KOPT-K1 (cell line): Measurements from ENCODE around the gene IGF2BP2.
"Not testable (repeated sequence)": the region's sequence is repeated elsewhere in the genome, so short reads cannot be mapped to it uniquely, and the experiment has no call there.

Experiments
- H3K27ac ChIP-seq: fragments of 200-600 bp; sonication (generic); 2 replicates; pipeline ENCODE4 v1.5.1; 2016; ENCODE audit warnings: antibody characterized with exemption, mild to moderate bottlenecking, low read depth, low read length; ENCODE audit not compliant: poor library complexity, severe bottlenecking
- H3K36me3 ChIP-seq: fragments of 200-600 bp; sonication (generic); 2 replicates; pipeline ENCODE4 v1.5.1; 2017; ENCODE audit warnings: antibody characterized with exemption, mild to moderate bottlenecking, low read length, moderate library complexity; ENCODE audit not compliant: insufficient read depth
- H3K9me3 ChIP-seq: fragments of 200-600 bp; sonication (generic); 2 replicates; pipeline ENCODE4 v1.5.1; 2017; ENCODE audit warnings: antibody characterized with exemption, low read length, mild to moderate bottlenecking; ENCODE audit not compliant: insufficient read depth, poor library complexity, severe bottlenecking

The IGF2BP2 gene

DNA sequence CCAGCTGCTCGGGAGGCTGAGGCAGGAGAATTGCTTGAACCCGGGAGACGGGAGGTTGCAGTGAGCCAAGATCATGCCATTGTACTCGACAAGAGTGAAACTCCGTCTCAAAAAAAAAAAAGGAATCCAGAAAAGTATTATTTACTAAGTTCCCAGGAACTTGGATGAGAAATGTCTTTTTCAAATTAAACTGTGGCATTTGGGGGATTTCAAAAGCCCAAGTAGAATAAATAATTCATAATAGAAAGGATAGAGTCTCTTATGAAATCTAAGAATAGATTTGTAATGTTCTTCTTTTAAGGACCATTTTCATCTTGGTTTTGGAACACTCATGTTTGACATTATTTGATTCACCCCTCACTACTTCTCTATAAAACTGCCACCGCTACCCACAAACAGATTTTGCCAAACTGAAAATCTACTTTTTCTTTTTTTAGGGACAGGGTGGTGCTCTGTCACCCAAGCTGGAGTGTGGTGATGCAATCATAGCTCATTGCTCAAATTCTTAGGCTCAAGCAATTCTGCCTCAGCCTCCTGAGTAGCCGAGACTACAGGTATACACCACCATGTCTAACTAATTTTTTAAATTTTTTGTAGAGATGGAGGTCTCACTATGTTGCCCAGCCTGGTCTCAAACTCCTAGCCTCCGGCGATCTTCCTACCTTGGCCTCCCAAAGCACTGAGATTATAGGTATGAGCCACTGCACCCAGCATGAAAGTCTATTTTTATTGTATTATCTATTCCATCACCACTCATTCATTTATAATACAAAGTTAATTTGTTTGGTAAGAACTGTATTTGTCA is 139.4 kb downstream of the IGF2BP2 start:
- Histone ChIP-seq H3K9me3 (no peaks in the 10 kb centered on the region), H3K27ac (no peak overlapping the region), H3K36me3 (no peaks in the 10 kb centered on the region)

DNA sequence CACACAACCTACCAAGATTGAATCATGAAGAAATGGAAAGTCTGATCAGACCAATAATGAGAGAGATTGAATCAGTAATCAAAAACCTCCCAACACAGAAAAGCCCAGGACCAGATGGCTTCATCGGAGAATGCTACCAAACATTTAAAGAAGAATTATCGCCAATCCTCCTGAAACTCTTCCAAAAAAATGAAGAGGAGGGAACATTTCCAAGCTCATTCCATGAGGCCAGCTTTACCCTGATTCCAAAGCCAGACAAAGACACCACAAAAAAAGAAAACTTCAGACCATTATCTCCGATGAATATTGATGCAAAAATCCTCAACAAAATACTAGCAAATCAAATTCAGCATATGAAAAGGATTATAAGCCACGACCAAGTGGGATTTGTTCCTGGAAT is 144.6 kb downstream of the IGF2BP2 start:
- Histone ChIP-seq H3K36me3 (no peaks in the 10 kb centered on the region), H3K27ac (no peak overlapping the region), H3K9me3 (no peaks in the 10 kb centered on the region)

DNA sequence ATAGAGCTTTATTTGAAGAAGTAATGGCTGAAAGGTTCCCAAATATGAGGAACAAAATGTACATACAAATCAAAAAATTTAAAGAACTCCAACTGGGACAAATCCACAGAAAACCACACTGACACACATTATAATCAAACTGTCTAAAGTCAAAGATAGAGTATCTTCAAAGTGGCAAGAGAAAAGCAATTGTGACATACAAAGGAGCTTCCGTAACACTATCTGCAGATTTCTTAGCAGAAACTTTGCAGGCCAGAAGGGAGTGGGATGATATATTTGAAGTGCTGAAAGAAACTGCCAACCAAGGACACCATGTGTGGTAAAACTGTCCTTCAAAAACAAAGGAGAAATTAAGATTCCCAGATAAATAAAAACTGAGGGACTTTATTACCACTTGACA is 146.8 kb downstream of the IGF2BP2 start:
- Histone ChIP-seq H3K9me3 (no peaks in the 10 kb centered on the region), H3K36me3 (no peaks in the 10 kb centered on the region), H3K27ac (no peak overlapping the region)

DNA sequence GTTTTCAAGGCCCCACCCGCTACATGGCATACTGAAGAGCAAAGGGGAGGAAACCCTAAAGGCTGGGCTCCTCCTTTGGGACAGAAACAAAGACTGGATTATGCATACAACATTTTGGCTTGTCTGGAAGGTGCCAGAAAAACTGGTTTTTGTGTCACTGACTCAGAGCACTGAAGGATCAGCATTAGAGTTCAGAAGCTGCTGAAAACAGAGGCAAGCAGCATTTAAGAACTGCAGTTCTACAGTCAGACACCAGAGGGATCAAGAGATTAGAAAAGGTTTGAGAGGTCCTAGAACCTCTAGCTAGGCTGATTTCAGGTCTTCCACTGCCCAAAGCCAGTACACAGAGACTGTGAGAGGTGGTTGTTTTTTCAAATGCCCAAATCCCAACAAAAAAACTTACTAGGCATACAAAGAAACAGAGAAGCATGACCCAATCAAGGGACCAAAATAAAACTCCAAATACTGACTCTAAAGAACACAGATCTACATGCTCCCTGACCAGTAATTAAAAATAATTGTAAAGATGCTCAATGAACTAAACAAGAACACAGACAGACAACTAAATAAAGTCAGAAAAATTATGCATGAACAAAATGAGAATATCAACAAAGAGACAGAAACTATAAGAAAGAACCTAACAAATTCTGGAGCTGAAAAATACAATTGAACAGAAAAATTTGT is 147.6 kb downstream of the IGF2BP2 start:
- Histone ChIP-seq H3K9me3 (no peaks in the 10 kb centered on the region), H3K27ac (no peak overlapping the region), H3K36me3 (no peaks in the 10 kb centered on the region)

DNA sequence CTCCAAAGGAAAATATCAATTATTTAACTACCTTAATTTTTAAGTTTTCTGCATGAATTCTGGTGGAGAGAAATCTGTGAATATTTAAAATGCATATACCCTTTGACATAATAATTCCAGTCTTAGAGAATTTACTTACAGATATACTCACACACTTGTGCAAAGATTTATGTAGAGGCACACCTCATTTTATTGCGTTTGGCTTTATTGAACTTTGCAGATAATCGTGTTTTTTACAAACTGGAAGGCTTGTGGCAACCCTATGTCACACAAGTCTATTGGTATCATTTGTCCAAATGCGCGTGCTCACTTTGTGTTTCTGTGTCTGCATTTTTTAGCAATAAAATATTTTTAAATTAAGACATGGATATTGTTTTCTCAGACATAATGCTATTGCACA is 157.3 kb downstream of the IGF2BP2 start:
- Histone ChIP-seq H3K27ac (no peak overlapping the region), H3K36me3 (no peaks in the 10 kb centered on the region)

DNA sequence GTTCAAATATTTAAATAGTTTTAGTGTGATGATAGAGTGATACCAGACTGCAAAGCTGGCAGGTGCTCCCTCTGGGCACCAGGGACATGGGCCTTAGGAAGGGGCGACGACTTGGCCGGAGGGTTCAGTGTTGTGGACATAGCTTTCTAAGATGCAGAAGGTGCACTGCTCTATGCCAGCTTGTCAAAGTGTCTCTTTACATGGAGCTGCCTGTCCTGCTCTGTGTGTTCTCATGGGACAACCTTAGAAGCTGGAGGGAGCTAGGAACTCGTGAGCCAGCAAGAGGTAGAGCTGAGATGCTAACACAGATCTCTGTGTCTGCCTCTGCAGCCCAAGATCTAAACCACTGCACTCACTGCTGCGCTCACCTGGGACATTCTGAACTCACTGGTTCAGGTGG is 160.9 kb downstream of the IGF2BP2 start:
- Histone ChIP-seq H3K36me3 (no peaks in the 10 kb centered on the region), H3K9me3 (no peaks in the 10 kb centered on the region), H3K27ac (no peak overlapping the region)

More for the DNA sequence above, 157.3 kb downstream of the IGF2BP2 start:
- no peaks in the 10 kb centered on the region for H3K9me3 ChIP-seq

DNA sequence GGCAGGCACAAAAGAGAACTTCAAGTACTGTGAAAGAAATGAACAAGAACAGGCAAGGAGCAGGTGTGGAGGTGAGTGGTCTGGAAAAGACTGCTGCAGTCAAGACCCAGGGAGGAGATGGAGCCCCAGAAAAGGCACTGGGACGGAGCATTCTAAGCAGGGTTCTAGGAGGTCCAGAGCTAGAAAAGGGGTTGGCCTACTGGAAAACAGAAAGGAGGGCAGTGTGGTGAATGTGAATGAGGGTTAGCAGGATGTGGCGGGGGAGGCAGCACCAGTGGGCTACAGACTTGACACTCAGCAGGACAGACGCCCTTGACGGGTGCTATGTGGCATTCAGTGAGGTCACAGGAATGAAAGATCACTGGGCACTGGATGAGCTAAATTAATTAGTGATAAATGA is 163.1 kb downstream of the IGF2BP2 start:
- Histone ChIP-seq H3K9me3 (no peaks in the 10 kb centered on the region), H3K36me3 (no peaks in the 10 kb centered on the region), H3K27ac (no peak overlapping the region)

DNA sequence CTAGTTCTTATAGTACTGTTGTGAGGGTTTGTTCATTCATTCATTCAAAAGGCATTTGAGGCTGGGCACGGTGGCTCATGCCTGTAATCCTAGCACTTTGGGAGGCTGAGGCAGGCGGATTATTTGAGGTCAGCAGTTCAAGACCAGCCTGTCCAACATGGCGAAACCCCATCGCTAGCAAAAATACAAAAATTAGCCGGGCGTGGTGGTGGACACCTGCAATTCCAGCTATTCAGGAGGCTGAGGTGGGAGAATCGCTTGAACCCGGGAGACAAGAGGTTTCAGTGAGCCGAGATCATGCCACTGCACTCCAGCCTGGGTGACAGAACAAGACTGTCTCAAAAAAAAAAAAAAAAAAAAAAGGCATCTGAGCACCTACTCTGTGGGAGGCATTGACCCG is 163.5 kb downstream of the IGF2BP2 start:
- H3K36me3 ChIP-seq, H3K27ac ChIP-seq, H3K9me3 ChIP-seq: not testable (repeated sequence)

DNA sequence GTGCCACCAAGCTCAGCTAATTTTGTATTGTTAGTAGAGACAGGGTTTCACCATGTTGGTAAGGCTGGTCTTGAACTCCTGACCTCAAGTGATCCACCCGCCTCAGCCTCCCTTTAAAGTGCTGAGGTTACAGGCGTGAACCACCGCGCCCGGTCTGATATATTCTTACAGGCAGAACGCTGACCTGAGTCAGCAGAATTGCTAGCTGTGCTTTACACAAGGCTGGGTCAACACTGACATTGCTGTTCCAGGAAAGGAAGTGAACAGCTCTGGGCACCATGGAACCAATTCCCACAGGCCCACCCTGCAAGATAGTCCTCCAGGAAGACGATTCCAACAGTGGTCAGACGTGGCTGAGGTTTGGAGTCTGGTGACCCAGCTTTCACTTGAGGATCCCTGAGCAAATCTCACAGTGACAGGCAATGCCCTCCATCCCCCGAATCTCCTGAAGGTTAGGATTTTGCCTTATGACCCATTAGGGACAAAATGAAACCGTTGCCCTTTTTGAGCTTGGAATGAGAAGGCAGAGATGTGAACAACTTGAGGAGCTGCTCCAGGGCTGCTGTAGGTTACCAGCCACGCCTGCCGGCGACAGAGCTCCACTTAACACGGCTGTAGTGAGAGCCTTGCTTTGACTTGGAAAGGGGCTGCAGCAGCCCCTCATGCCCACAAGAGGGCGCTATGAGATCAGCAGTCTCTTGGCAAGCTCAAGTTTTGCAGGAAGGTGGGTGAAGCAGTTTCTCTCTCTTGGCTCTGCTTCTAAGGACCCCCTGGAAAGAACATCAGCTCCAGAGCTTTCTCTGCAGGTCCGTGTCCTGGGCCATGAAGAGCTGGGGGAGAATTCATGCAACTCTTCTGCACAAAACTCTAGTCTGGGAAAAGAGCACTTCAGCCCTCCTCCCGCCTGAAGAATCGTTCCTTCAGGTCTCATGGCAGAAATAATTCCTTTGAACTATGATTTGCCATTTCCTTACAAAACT is 164.6 kb downstream of the IGF2BP2 start:
- Histone ChIP-seq H3K36me3 (no peaks in the 10 kb centered on the region), H3K27ac (no peak overlapping the region), H3K9me3 (no peaks in the 10 kb centered on the region)

DNA sequence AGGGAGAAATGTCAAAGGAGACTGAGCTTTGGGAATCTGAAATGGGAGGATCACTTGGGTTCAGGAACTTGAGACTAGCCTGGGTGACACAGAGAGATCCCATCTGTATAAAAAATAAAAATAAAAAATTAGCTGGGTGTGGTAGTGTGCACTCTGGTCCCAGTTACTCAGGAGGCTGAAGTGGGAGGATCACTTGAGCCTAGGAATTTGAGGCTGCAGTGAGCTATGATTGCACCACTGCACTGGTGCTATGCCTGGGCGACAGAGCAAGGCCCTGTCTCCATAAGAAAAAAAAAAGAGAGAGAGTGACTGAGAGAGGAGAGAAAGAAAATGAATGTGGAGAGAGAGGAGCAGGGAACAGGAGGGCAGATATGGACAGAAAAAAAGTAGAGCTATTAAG is 165.9 kb downstream of the IGF2BP2 start:
- H3K36me3 ChIP-seq: no peaks in the 10 kb centered on the region
- H3K9me3 ChIP-seq: no peaks in the 10 kb centered on the region
- H3K27ac ChIP-seq: no peak overlapping the region

DNA sequence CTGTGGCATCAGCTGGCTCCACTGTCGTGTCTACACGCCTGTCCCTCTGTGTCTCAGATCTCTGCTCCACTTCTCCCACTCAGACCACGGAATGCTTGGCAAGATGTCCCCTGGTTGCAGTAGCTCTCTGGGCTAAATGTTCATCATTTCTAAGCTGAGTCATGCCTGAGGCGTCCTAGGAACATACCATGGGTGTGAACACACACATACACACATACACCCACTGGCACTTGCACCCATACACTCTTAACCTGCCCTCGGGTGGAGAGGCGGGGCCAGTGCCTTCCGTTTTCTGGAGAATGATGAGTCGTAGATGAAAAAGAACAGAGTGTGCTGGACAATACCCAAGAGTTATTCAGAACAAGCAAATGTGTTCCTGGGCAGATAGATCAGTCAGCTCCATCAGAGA is 166.3 kb downstream of the IGF2BP2 start:
- Histone ChIP-seq H3K9me3 (no peaks in the 10 kb centered on the region), H3K36me3 (no peaks in the 10 kb centered on the region), H3K27ac (no peak overlapping the region)

DNA sequence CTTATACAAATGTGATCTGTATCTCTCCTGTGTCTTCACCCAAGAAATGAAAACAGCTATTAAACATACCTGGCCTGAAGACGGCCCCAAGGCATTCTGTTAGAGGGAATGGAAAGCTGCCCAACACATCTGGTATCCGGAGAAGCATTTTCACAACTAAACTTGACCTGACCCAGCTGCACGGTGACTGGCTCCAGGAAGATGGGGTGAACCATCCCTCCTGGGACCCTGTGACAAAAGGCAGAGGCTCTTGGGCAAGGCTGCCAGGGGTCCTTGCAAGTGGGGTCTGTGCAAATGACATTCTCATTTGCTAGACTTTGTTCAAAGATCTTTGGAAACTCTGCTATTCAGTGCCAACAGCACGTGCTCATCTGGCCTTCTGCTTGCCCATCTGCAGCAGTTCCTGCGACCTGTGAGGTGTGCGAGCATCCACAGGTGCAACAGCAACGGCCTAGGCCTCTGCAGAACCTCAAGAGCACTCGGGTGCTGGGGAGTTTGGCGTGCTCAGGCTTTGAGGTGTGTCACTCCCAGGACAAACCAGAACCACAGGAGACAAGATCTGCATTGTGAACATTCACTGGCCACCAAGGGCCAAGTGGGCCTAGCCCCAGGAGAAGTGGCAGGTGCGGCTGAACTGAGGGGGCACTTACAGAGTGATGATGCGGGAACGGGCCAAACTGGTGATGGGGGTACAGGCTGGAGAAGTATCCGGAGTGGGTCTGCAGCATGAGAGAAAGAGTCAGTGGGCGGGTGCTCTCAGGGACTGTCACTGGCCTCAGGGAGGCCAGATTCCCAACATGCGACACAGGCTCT is 166.9 kb downstream of the IGF2BP2 start:
- Histone ChIP-seq H3K36me3 (no peaks in the 10 kb centered on the region), H3K9me3 (no peaks in the 10 kb centered on the region), H3K27ac (no peak overlapping the region)

DNA sequence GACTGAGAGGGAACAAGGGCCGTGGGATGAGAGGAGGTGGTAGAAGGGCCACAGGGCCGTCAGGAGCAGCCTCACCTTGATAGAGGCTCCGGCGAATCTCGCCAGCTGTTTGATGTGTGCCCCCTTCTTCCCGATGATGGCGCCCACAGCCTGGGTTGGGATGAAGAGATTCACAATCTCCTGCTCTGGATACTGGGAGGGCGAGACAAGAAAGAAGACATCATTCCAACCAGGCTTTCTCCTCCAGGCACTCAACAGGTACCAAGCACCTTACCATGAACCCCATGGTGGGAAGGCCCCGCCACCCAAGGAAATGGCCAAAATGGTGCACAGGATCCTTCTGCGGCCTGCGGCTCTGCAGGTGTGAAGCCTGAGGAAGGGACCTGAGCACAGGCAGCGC is 167.6 kb downstream of the IGF2BP2 start:
- Histone ChIP-seq H3K27ac (no peak overlapping the region), H3K36me3 (no peaks in the 10 kb centered on the region), H3K9me3 (no peaks in the 10 kb centered on the region)

DNA sequence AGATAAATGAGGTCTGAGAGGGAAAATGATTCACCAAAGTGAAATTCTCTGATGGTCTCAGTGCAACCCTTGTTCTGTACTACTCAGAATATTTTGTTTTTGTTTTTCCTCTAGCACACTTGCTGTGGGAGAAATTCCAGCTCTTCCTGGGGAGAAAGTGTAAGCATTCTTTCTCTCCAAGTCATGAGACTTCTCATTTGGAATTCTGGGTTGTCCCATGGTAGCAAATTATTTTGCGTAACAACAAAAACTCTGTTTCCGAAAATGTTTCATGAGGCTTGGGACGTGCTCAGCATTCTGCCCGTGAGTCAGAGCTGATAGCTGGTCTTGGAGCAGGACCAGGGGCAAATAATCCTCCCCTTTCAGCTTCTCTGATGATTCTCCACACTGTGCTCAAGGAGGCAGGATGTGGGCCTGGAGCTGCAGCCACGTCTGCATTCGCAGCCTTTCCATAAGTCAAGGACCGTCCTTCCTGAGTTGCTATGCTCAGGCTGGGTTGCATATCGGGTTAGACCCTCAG is 168.5 kb downstream of the IGF2BP2 start:
- H3K36me3 ChIP-seq: no peaks in the 10 kb centered on the region
- no peaks in the 10 kb centered on the region for H3K9me3 ChIP-seq
- H3K27ac ChIP-seq: no peak overlapping the region
